Heart left ventricle (tissue), 16 donors: ENCODE data around the gene ZNF135. TPM values are rescaled to one million over a fixed set of nuclear protein-coding genes. Genes with fewer than 3 reads are reported as not detected.

ENCODE experiments used
- ATAC-seq, 4 donors: fragments of 200-7000 bp; cut with Tn5 transposase; one replicate each; pipeline ENCODE4 v1.9.1; 2020 to 2022; ENCODE audit warnings: moderate library complexity in 4 of 4, mild to moderate bottlenecking in 3 of 4, moderate number of reproducible peaks in 1 of 4
- DNase-seq, 5 donors: peaks; one replicate each; pipeline ENCODE4 v3.0.0-alpha.2; 2020
- H3K27ac ChIP-seq, 12 donors: fragments of 200-600 bp; sonication (generic) in 4 of 12; one replicate each; pipeline versions ENCODE4 v1.5.0 to v1.8.0; 2016 to 2022; ENCODE audit warnings: mild to moderate bottlenecking in 2 of 12
- H3K27me3 ChIP-seq, 9 donors: fragments of 200-600 bp; sonication (generic) in 2 of 9; one replicate each; pipeline versions ENCODE4 v1.5.1 to v1.8.0; 2016 to 2022; ENCODE audit warnings: mild to moderate bottlenecking in 3 of 9
- H3K36me3 ChIP-seq, 9 donors: fragments of 200-600 bp; sonication (generic) in 2 of 9; one replicate each; pipeline versions ENCODE4 v1.5.0 to v1.8.0; 2018 to 2022; ENCODE audit warnings: mild to moderate bottlenecking in 2 of 9
- H3K4me1 ChIP-seq, 12 donors: fragments of 200-600 bp; sonication (generic) in 4 of 12; one replicate each; pipeline versions ENCODE4 v1.5.0 to v1.8.0; 2016 to 2022; ENCODE audit warnings: mild to moderate bottlenecking in 3 of 12
- H3K4me3 ChIP-seq, 12 donors: fragments of 200-600 bp; sonication (generic) in 4 of 12; one replicate each; pipeline versions ENCODE4 v1.5.0 to v1.8.0; 2017 to 2022; ENCODE audit warnings: mild to moderate bottlenecking in 9 of 12, moderate library complexity in 4 of 12
- H3K9me3 ChIP-seq, 12 donors: fragments of 200-600 bp; sonication (generic) in 4 of 12; one replicate each; pipeline versions ENCODE4 v1.5.0 to v1.8.0; 2016 to 2022; ENCODE audit warnings: mild to moderate bottlenecking in 1 of 12
- POLR2A ChIP-seq, 2 donors: fragments of 450-650 bp; IDR thresholded peaks; one replicate each; pipeline ENCODE4 v1.6.1; 2017; ENCODE audit warnings: antibody characterized with exemption in 2 of 2, mild to moderate bottlenecking in 2 of 2, moderate library complexity in 2 of 2
- WGBS, 4 donors: extraction: QIAGEN DNeasy Blood & Tissue Kit in 2 of 4; methylation state at CpG; one replicate each; pipeline versions ENCODE4 v1.1.5 to v1.1.7; 2013 to 2018; 5-methylcytosine and 5-hydroxymethylcytosine counted together
- intact Hi-C, 10 donors: fragments of 100-400 bp; cut with DNase I; formaldehyde crosslinking; loops; one replicate each; pipeline versions ENCODE4 v1.11.1 to v1.14.2; 2022
- polyA plus RNA-seq, 2 donors: library from polyadenylated mRNA; stranded (reverse); fragments of 200-250 nt; gene quantifications; one replicate each; pipeline ENCODE4 v1.2.3, GENCODE V29; 2013
- total RNA-seq, 9 donors: library from RNA; depleted of rRNA in 2 of 9; stranded (reverse); fragments of >200 nt in 2 of 9; fragmentation: NEBNext Ultra II Directional in 3 of 9; extraction: Animal tissue kit (Norgen Biotek cat#: 25700) in 3 of 9; gene quantifications; one replicate each; pipeline versions ENCODE4 v1.1.0 to v1.2.4, GENCODE V29; 2016 to 2023
- TF ChIP-seq, protein P1 (sequence below), 12 donors: fragments of 200-600 bp; sonication (generic) in 4 of 12; IDR thresholded peaks; one replicate each; pipeline versions ENCODE4 v1.5.0 to v1.8.0; 2018 to 2022; ENCODE audit warnings: antibody characterized with exemption in 12 of 12, mild to moderate bottlenecking in 5 of 12
- donor health status: ischemic (EF 13 %, LVEDD 7.1; RV severe dilation, severe dysfunction).
- donor health status: healthy with polysubstance abuse.
- donor health status: DM: no; HTN: yes; CAD: no.
- donor health status: DM: no; HTN: no; CAD: no.
- donor health status: ischemic (EF 25% LVEDD 6.9; RV normal size, moderate dysfunction).
- donor health status: ischemic (EF 25% LVEDD 5.7; RV mildly dilated, moderate dysfunction).
- donor health status: healthy.
- donor health status: DM: yes; HTN: yes; CAD: no.
- donor health status: ischemic (EF 35%, LVEDD 5.7; RV mildly dilated, moderate dysfunction).
- donor health status: nonischemic (EF 11% LVEDD 7.7; RV severe dilation, severe dysfunction).
- donor health status: DM: yes; HTN: yes; CAD: no.
- donor health status: PGD.
- donor health status: ischemic (EF 29% LVEDD 5.4; RV normal size, mild dysfunction).
- donor health status: nonischemic (EF 23%, LVEDD 6.1; RV moderate dilation, normal function).

Gene ZNF135
- total and polyA plus RNA-seq, 11 donors: 2.0 to 4.5 (median 3.4) TPM

DNA sequence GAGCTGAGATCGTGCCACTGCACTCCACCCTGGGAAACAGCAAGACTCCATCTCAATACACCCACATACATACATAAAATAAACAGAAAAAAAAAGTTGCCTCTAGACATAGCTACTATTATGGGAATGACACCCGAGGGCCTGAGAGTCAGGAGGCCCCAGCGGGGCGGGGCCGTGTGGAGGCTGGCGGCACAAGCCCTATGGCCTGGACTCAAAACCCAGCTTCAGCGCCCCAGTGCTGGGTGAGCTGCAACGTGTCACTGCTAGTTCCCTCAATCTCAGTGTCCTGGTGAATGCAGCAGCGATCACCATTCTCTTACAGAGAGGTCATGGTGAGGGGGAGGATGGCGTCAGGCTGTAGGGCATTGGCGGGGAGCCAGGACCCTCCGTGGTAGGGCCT lies 34.4 kb upstream of the ZNF135 start:
- Histone ChIP-seq H3K9me3 (peaks cover 0 to 11% (median 0%) of the 10 kb centered on the region in 12 donors), H3K4me3 (no peak overlapping the region), H3K36me3 (no peaks in the 10 kb centered on the region), H3K27me3 (no peaks in the 10 kb centered on the region), H3K4me1 (peaks cover 0 to 6% (median 0%) of the 10 kb centered on the region in 12 donors), H3K27ac (no peak overlapping the region)
- ATAC-seq (no peak), DNase-seq (no peak)
- WGBS, 4 donors: 90 to 93% (median 90%) methylated on average over 12 of the region's 12 CpGs
- intact Hi-C loops: loop anchor here in 2 of 10 donors (5.0 to 10.0 kb wide), 3 partner anchors 33 to 290 kb away; partner anchors contain the start of genes ZNF135 (in 1 of the 2) and ZSCAN18 (in 1 of the 2)
- no peak for TF ChIP-seq POLR2A (IDR thresholded peaks at IDR 0.05)
- TF ChIP-seq, protein P1, sequence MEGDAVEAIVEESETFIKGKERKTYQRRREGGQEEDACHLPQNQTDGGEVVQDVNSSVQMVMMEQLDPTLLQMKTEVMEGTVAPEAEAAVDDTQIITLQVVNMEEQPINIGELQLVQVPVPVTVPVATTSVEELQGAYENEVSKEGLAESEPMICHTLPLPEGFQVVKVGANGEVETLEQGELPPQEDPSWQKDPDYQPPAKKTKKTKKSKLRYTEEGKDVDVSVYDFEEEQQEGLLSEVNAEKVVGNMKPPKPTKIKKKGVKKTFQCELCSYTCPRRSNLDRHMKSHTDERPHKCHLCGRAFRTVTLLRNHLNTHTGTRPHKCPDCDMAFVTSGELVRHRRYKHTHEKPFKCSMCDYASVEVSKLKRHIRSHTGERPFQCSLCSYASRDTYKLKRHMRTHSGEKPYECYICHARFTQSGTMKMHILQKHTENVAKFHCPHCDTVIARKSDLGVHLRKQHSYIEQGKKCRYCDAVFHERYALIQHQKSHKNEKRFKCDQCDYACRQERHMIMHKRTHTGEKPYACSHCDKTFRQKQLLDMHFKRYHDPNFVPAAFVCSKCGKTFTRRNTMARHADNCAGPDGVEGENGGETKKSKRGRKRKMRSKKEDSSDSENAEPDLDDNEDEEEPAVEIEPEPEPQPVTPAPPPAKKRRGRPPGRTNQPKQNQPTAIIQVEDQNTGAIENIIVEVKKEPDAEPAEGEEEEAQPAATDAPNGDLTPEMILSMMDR (IDR thresholded peaks at IDR 0.05): no peak

DNA sequence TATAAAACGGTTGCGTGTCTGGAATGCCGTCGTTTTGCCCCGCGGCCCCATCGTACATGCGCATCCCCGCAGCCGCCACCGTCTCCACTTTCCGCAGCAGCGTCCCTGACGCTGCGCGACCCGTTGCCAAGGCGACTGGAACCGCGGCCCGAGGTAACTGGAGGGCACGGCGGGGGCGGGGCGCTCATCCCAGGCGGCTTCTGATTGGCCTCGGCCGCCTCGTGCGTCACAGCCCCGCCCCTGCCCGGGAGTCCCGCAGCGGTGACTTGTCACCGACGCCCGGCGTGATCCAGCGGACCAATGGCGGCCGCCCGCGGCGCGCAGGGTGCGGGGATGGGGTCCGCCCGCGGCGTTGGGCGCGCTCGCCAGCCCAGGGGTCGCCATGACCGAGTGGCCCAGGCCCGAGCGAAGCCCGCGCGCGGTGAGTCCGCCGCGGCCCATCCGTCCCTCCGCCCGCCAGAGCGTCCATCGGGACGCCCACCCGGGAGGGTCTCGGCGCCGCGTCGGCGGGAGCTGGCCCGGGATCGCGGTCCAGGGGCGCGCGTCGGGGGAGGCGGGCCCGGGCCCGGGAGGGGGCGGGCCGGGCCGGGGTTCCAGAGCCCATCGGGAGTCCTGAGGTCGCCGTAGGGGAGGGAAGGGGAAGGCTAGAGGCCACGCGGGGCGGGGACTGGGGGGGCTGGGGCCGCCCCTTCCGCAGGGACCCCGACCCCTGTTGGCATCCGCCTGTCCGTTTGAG lies 25.2 kb upstream of the ZNF135 start, which contains the start of gene ZSCAN1:
Gene ZSCAN1 (plus strand): TSS at position 285 of the 736 bp plus-strand sequence. CDS start 3,812 bp downstream, outside the sequence.
- Histone ChIP-seq H3K27ac (peak within 1 kb of the TSS in 3 of 12 donors; percentile 29 to 57 (median 45)), H3K4me3 (peak within 1 kb of the TSS; percentile 38 to 79 (median 54)), H3K4me1 (peaks cover 0 to 16% (median 1%) of the 10 kb centered on the region in 12 donors), H3K36me3 (no peaks in the 10 kb centered on the region), H3K9me3 (peaks cover 0 to 34% (median 0%) of the 10 kb centered on the region in 12 donors), H3K27me3 (peaks cover 0 to 10% (median 0%) of the 10 kb centered on the region in 9 donors)
- 0 to 1% (median 1%) methylated on average over 4 to 101 of the region's 101 CpGs for WGBS, 4 donors
- ATAC-seq (peak; percentile 97 to 100 (median 99)), DNase-seq (peak; percentile 93 to 96 (median 95))
- TF ChIP-seq, protein P1 (IDR thresholded peaks at IDR 0.05): no peak
- TF ChIP-seq POLR2A (IDR thresholded peaks at IDR 0.05): peak in 1 of 2 donors; percentile 52
- intact Hi-C loops: loop anchor here in 1 of 10 donors (10.0 kb wide), 1 partner anchor 61 kb away; the partner anchor contains the start of gene ZSCAN18

DNA sequence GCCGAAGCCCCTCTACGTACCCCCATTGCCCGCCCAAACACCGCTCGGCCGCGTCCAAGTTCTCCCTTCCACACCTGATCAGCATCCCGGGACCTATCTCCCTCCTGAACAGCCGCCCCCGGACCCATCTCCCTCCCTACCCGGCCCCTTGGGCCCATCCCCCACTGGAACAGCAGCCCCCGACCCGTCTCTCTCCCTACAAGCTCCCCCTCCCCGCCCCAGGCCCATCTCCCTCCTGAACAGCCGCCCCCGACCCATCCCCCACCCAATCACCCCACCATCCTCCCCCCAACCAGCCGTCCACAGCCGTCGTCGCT lies 24.6 kb upstream of the ZNF135 start:
- DNase-seq (no peak), ATAC-seq (no peak)
- H3K9me3 ChIP-seq: peaks cover 0 to 39% (median 0%) of the 10 kb centered on the region in 12 donors
- H3K27me3 ChIP-seq: peaks cover 0 to 10% (median 0%) of the 10 kb centered on the region in 9 donors
- intact Hi-C loops: loop anchor here in 1 of 10 donors (10.0 kb wide), 1 partner anchor 60 kb away; the partner anchor contains the start of gene ZSCAN18
- peak overlapping the region; percentile 38 to 79 (median 54) for H3K4me3 ChIP-seq
- peaks cover 0 to 16% (median 1%) of the 10 kb centered on the region in 12 donors for H3K4me1 ChIP-seq
- no peaks in the 10 kb centered on the region for H3K36me3 ChIP-seq
- H3K27ac ChIP-seq: peak overlapping the region in 2 of 12 donors; percentile 45 to 57
- TF ChIP-seq POLR2A (IDR thresholded peaks at IDR 0.05): no peak
- TF ChIP-seq, protein P1 (IDR thresholded peaks at IDR 0.05): no peak
- 2 to 6% (median 5%) methylated on average over 17 to 20 of the region's 20 CpGs for WGBS, 4 donors

DNA sequence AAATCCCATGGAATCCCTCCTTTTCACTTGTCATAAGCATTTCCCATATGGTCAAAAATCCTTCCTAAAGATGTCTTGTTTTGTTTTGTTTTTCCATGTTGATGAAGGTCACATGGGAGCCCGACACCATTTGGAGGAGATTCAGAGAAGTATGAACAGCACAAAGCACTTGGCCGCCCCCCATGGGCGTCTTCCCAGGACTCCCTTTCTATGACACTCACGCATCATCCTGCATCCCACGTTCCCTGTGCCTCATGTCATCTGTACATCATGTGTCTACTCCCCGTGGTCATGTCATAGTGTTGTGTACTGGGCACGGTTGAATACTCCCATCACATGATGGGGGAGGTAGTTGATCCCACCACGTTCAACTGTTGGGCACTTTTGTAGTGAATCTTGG lies 23.2 kb upstream of the ZNF135 start:
- WGBS, 4 donors: 62 to 77% (median 66%) methylated on average over 8 of the region's 8 CpGs
- ATAC-seq (no peak), DNase-seq (no peak)
- intact Hi-C loops: loop anchor here in 1 of 10 donors (10.0 kb wide), 1 partner anchor 59 kb away; the partner anchor contains the start of gene ZSCAN18
- no peaks in the 10 kb centered on the region for H3K36me3 ChIP-seq
- no peak overlapping the region for H3K4me3 ChIP-seq
- H3K27ac ChIP-seq: no peak overlapping the region
- peaks cover 0 to 16% (median 1%) of the 10 kb centered on the region in 12 donors for H3K4me1 ChIP-seq
- TF ChIP-seq, protein P1 (IDR thresholded peaks at IDR 0.05): no peak
- TF ChIP-seq POLR2A (IDR thresholded peaks at IDR 0.05): no peak
- peaks cover 0 to 10% (median 0%) of the 10 kb centered on the region in 9 donors for H3K27me3 ChIP-seq
- H3K9me3 ChIP-seq: peaks cover 0 to 45% (median 0%) of the 10 kb centered on the region in 12 donors
